GM12801 (cell line): ENCODE data around the gene PMFBP1.

Experiments
- TF ChIP-seq, protein P1 (sequence below): IDR thresholded peaks from one replicate; pipeline ENCODE4 v1.5.1; 2011; ENCODE audit warnings: control low read depth; ENCODE audit not compliant: insufficient read length; ENCODE audit errors: extremely low read depth

PMFBP1 gene

DNA sequence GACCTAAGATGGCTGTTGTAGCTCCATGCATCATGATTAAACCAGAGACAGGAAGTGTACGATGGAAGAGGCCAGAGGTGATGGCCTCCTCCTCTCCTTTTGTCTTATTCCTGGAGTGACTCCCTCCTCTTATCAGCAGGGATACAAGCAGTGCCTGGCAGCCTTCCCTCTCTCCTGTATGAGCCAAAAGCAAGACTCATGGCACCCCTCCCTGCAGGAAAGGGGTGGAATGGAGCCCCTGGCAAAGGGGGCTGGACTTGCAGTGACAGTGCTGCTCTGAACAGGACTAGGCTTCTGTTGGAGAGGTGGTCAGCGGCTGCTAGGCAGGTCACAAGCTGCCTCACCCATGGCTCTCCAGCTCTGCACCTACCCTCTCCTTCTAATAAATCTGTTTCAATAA, 87.0 kb downstream of the PMFBP1 start:
- TF ChIP-seq, protein P1, sequence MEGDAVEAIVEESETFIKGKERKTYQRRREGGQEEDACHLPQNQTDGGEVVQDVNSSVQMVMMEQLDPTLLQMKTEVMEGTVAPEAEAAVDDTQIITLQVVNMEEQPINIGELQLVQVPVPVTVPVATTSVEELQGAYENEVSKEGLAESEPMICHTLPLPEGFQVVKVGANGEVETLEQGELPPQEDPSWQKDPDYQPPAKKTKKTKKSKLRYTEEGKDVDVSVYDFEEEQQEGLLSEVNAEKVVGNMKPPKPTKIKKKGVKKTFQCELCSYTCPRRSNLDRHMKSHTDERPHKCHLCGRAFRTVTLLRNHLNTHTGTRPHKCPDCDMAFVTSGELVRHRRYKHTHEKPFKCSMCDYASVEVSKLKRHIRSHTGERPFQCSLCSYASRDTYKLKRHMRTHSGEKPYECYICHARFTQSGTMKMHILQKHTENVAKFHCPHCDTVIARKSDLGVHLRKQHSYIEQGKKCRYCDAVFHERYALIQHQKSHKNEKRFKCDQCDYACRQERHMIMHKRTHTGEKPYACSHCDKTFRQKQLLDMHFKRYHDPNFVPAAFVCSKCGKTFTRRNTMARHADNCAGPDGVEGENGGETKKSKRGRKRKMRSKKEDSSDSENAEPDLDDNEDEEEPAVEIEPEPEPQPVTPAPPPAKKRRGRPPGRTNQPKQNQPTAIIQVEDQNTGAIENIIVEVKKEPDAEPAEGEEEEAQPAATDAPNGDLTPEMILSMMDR, result no peak

DNA sequence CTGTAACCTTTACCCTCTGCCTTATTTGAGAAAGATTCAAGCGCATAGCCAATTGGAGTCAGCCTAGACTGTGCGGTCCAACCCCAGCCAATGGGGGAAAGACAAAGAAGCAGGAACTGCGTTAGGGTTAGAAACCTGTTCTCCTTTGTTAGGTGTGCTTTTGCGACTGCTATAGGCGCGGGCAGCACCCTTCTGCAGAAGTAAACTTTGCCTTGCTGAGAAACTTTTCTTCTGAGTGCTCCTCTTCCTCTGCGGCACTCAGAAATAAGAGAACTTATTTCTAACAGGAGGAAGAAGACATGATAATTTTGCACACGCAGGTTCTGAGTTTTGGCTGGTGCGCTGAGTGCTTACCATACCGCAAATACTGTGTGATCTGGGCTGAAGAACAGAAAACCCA, 87.5 kb downstream of the PMFBP1 start:
- TF ChIP-seq, protein P1, result no peak

DNA sequence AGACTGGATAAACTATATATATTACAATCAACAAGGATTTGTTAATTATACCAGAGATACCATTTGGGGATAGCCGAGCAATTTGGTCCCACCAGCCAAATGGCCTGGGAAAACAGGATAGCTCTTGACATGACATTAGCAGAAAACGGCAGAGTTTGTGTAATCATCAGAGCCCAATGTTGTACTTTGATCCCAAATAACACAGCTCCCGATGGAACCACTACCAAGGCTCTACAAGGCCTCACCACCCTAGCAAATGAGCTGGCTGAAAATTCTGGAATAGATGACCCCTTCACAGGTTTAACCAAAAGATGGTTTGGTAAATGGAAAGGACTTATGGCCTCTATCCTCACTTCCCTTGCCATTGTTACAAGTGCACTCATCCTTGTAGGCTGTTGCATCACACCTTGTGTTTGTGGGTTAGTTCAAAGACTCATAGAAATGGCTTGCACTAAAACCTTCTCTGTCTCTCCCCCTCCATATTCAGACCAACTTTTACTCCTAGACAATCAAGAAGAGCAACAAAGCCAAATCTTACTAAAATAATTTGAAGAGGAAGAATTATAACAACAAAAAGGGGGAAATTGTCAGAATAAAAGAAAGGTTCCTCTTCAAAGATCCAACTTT, 88.1 kb downstream of the PMFBP1 start:
- TF ChIP-seq, protein P1, result no peak

DNA sequence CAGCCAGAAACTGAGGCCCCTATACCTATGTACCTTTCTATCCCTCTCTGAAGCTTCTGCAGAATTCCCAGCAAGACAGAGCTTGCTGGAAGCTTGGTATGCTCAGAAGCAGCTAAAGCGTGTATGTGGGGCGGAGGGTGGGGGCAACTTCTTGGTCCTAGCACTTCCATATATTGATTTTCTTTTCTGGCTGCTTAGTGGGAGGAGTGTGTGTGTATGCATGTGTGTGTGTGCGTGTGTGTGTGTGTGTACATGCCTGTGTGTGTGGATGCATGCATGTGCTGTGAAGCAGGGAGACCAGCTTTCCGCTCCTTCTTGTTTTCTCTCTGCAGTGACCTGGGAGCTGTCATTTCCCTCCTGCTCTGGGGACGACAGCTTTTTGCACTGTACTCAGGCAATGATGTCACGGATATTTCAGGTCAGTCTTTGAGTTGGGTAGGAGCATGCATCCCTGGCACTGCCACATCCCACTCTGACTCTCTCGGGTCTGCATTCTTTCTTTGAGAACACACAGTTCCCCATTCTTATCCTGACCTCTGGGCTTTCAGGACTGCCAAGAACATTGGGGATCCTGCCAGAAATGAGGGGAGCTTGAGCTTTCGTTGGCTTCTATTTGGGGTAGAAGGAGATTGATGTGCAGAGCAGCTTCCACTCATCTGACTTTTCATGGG, 98.3 kb downstream of the PMFBP1 start:
- TF ChIP-seq, protein P1, result no peak

DNA sequence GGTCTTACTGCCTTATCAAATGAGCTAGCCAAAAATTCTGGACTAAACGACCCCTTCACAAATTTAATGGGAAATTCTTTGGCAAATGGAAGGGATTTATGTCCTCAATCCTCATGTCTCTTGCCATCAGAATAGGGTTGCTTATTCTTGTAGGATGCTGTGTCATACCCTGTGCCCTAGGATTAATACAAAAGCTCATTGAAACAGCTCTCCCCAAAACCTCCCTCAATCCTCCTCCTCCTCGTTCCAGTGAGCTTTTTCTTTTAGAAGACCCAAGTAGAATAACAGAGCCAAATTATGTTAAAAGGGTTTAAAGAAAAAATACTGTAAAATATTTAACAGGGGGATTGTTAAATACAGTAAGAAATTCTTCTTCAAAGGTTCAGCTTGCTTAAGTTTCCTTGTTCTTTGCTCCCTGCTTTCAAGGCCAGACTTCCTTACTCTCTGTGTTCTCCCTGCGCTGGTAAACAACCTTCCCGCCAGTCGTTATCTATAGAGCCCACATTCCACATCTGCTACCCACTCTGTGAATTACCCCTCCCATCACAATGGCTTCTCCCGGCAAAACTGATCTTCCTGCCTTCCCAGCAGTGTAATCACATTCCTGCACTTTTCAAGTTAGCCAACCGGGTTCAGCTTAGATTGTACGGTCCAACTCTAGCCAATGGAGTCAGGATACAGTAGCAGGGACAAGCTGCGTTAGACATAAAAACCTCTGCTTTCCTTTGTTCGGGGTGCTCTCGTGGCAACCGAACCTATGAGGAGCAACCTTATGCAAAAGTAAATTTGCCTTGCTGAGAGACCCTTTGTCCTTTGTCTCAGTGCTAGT, 99.2 kb downstream of the PMFBP1 start:
- TF ChIP-seq, protein P1, result no peak
